Measurements from ENCODE around the gene ARIH2. TPM values are rescaled to one million over a fixed set of nuclear protein-coding genes. Genes with fewer than 3 reads are reported as not detected.

The ARIH2 gene
- total RNA-seq, 1 donor from 2014 or later = 48.6 TPM

GRCh38 chr3:48974076-48974864 is 55.6 kb downstream of the ARIH2 start:
- no peak for ATAC-seq

GRCh38 chr3:48979451-48979850 is 60.8 kb downstream of the ARIH2 start:
- no peak for ATAC-seq

GRCh38 chr3:48980295-48980694 is 61.7 kb downstream of the ARIH2 start:
- no peak for ATAC-seq

- no peak for ATAC-seq
Measured at GRCh38 chr3:48982016-48982415, 63.4 kb downstream of the ARIH2 start.

GRCh38 chr3:48982686-48983085 is 64.0 kb downstream of the ARIH2 start:
- ATAC-seq = no peak

GRCh38 chr3:48983096-48983495 is 64.5 kb downstream of the ARIH2 start:
- ATAC-seq = no peak

GRCh38 chr3:48984663-48985062 is 66.0 kb downstream of the ARIH2 start:
- no peak for ATAC-seq

GRCh38 chr3:48985831-48986376 is 67.3 kb downstream of the ARIH2 start:
- no peak for ATAC-seq

- no peak for ATAC-seq
Measured at GRCh38 chr3:48989126-48989795, 70.6 kb downstream of the ARIH2 start.

- ATAC-seq = peak; percentile 64
Measured at GRCh38 chr3:48989796-48990635, 71.4 kb downstream of the ARIH2 start, which contains the start of gene P4HTM. Gene P4HTM (plus strand): TSS chr3:48990241. CDS start chr3:48990257, 16 bp downstream.

GRCh38 chr3:48990636-48991469 is 72.2 kb downstream of the ARIH2 start:
- ATAC-seq = peak; percentile 3

- ATAC-seq = no peak
Measured at GRCh38 chr3:48991851-48992545, 73.4 kb downstream of the ARIH2 start.

GRCh38 chr3:48993834-48994233 is 75.2 kb downstream of the ARIH2 start:
- no peak for ATAC-seq

GRCh38 chr3:48996640-48997039 is 78.0 kb downstream of the ARIH2 start:
- no peak for ATAC-seq

GRCh38 chr3:48997102-48997635 is 78.5 kb downstream of the ARIH2 start:
- ATAC-seq = no peak

GRCh38 chr3:48997714-48998637 is 79.3 kb downstream of the ARIH2 start:
- no peak for ATAC-seq

- no peak for ATAC-seq
Measured at GRCh38 chr3:48999085-48999858, 80.6 kb downstream of the ARIH2 start.

- no peak for ATAC-seq
Measured at GRCh38 chr3:49001155-49001554, 82.5 kb downstream of the ARIH2 start.

Measured in esophagus mucosa (tissue), 1 donor.